Endothelial cell of umbilical vein (primary cell): ENCODE measurements around the gene ASB6. TPM values are rescaled to one million over a fixed set of nuclear protein-coding genes. Genes with fewer than 3 reads are reported as not detected.

ENCODE experiments used
- BruUV-seq: library from RNA; stranded (reverse); fragments of 400-500 nt; replicated peaks from 2 replicates; lab custom pipeline; 2021; lab: Mats Ljungman, UMichigan
- CTCF ChIA-PET: fragments of 300-600, 350-600 bp; sonication (Branson Sonifier 250); formaldehyde crosslinking; loops from one replicate; lab custom pipeline; 2021; ENCODE audit warnings: antibody characterized with exemption, inconsistent platforms; lab: Charles Lee
- POLR2A ChIA-PET: fragments of 300-600, 350-600 bp; sonication (Branson Sonifier 250); formaldehyde crosslinking; loops from one replicate; lab custom pipeline; 2021; ENCODE audit warnings: antibody characterized with exemption, inconsistent platforms; lab: Charles Lee
- DNase-seq: peaks from one replicate; pipeline ENCODE4 v3.0.0-alpha.2; 2011; ENCODE audit warnings: low read depth, low spot score
- FAIRE-seq: peaks from 2 replicates; lab custom pipeline; 2011; peaks lifted over from hg19 to GRCh38; lab: Jason Lieb, UNC
- H2AFZ ChIP-seq: 2 replicates; pipeline ENCODE4 v1.6.0; 2012; ENCODE audit warnings: low read depth, low read length, control low read depth, inconsistent platforms
- H3K27ac ChIP-seq: 2 replicates; pipeline ENCODE4 v1.5.1; 2011; ENCODE audit warnings: low read depth, mild to moderate bottlenecking, control low read depth, low read length, moderate library complexity; ENCODE audit not compliant: insufficient read depth
- H3K27me3 ChIP-seq, 2 experiments: 2 replicates each; pipeline versions ENCODE4 v1.6.0 to v1.6.1; 2011; ENCODE audit warnings: low read length in 2 of 2, mixed read lengths in 1 of 2; ENCODE audit not compliant: control insufficient read depth in 2 of 2, insufficient read depth in 2 of 2
- H3K36me3 ChIP-seq, 2 experiments: 2 replicates in 1 of 2; 3 replicates in 1 of 2; pipeline ENCODE4 v1.5.1; 2011; ENCODE audit warnings: low read length in 2 of 2, mild to moderate bottlenecking in 1 of 2, moderate library complexity in 1 of 2; ENCODE audit not compliant: control insufficient read depth in 2 of 2, insufficient read depth in 2 of 2; ENCODE audit errors: extremely low read depth in 1 of 2
- H3K4me1 ChIP-seq: 3 replicates; pipeline ENCODE4 v1.5.1; 2011; ENCODE audit warnings: mild to moderate bottlenecking, low read length; ENCODE audit not compliant: control insufficient read depth, insufficient read depth; ENCODE audit errors: extremely low read depth
- H3K4me2 ChIP-seq: 2 replicates; pipeline ENCODE4 v1.6.1; 2011; ENCODE audit warnings: low read length, control low read depth, mixed read lengths; ENCODE audit not compliant: insufficient read depth
- H3K4me3 ChIP-seq, 3 experiments: fragments of 200-600 bp in 1 of 3; sonication (generic), shearing (Covaris generic) in 1 of 3; replicated peaks in 1 of 3; 2 replicates each; pipeline ENCODE4 v1.5.1; 2011 to 2016; ENCODE audit warnings: control low read depth in 3 of 3, low read length in 3 of 3, mild to moderate bottlenecking in 2 of 3, inconsistent platforms in 1 of 3, low read depth in 1 of 3, moderate library complexity in 1 of 3; ENCODE audit not compliant: insufficient read depth in 1 of 3
- H3K79me2 ChIP-seq: 2 replicates; pipeline ENCODE4 v1.6.0; 2012; ENCODE audit warnings: low read length, inconsistent platforms; ENCODE audit not compliant: control insufficient read depth, insufficient read depth
- H3K9ac ChIP-seq: replicated peaks from 2 replicates; pipeline ENCODE3; 2011; ENCODE audit warnings: low read length, control low read depth; ENCODE audit not compliant: insufficient read depth; ENCODE audit errors: extremely low read depth
- H3K9me1 ChIP-seq: replicated peaks from 3 replicates; pipeline ENCODE4 v1.6.0; 2011; ENCODE audit warnings: mild to moderate bottlenecking, low read length; ENCODE audit not compliant: control insufficient read depth, insufficient read depth; ENCODE audit errors: extremely low read depth
- H3K9me3 ChIP-seq: replicated peaks from 2 replicates; pipeline ENCODE4 v1.5.1; 2012; ENCODE audit warnings: low read length, inconsistent platforms; ENCODE audit not compliant: control insufficient read depth, insufficient read depth
- H4K20me1 ChIP-seq: replicated peaks from 2 replicates; pipeline ENCODE3; 2011; ENCODE audit warnings: mild to moderate bottlenecking, low read length; ENCODE audit not compliant: control insufficient read depth, insufficient read depth; ENCODE audit errors: extremely low read depth
- CTCF ChIP-seq, 2 donors: IDR thresholded peaks; 1 replicate in 1 of 2; 2 replicates in 1 of 2; pipeline ENCODE4 v1.5.1; 2011; ENCODE audit warnings: low read length in 2 of 2, mild to moderate bottlenecking in 2 of 2, moderate library complexity in 2 of 2, control low read depth in 1 of 2, inconsistent platforms in 1 of 2, low read depth in 1 of 2; ENCODE audit not compliant: insufficient read depth in 1 of 2; ENCODE audit errors: extremely low read depth in 1 of 2
- GATA2 ChIP-seq: IDR thresholded peaks from 2 replicates; pipeline ENCODE4 v1.7.0; 2011; ENCODE audit warnings: low read depth, mild to moderate bottlenecking, moderate library complexity, mixed read lengths, low read length; ENCODE audit not compliant: insufficient read length, insufficient read depth
- MAX ChIP-seq: IDR thresholded peaks from 2 replicates; pipeline ENCODE4 v1.6.1; 2011; ENCODE audit not compliant: insufficient read depth, insufficient read length
- POLR2A ChIP-seq: IDR thresholded peaks from 2 replicates; pipeline ENCODE4 v1.6.1; 2012; ENCODE audit warnings: low read depth, mild to moderate bottlenecking, control low read depth, low read length
- POLR2AphosphoS5 ChIP-seq: IDR thresholded peaks from 2 replicates; pipeline ENCODE4 v1.6.1; 2012; ENCODE audit warnings: low read depth, mild to moderate bottlenecking, control low read depth, low read length, moderate library complexity; ENCODE audit not compliant: insufficient read depth
- dilution Hi-C: fragments of 300-500 bp; cut with MboI; formaldehyde crosslinking; loops from one replicate; pipeline ENCODE4 v1.15.0; 2019; ENCODE audit warnings: low sequenced_read_pairs; ENCODE audit not compliant: extremely low pct_ligation_motif_present
- intact Hi-C: fragments of 100-400 bp; cut with micrococcal nuclease; formaldehyde crosslinking; loops from one replicate; pipeline ENCODE4 v1.10.0; 2022
- polyA plus RNA-seq, 4 experiments: library from polyadenylated mRNA; depleted of rRNA in 3 of 4; stranded (reverse) in 3 of 4; unstranded in 1 of 4; fragments of >200 nt; gene quantifications; 2 replicates each; pipeline versions ENCODE4 v1.2.1 to v1.2.3, GENCODE V29; 2011 to 2012; ENCODE audit warnings: missing spikeins in 1 of 4
- total RNA-seq: library from RNA; stranded (reverse); gene quantifications from 2 replicates; pipeline ENCODE4 v1.2.3, GENCODE V29; 2021

The ASB6 gene
- total and polyA plus RNA-seq, 2 donors (not counting 3 experiments of a cell fraction or from before 2014, with no cell fraction given), result 20.3 to 23.8 TPM

GRCh38 chr9:129666575-129666974 is 24.6 kb upstream of the ASB6 start:
- Histone ChIP-seq H3K9me3 (no peaks in the 10 kb centered on the region), H2AFZ (no peak overlapping the region), H3K9ac (no peak overlapping the region), H3K27me3 (peaks cover 4 to 11% of the 10 kb centered on the region in 2 experiments), H3K9me1 (no peaks in the 10 kb centered on the region), H3K4me1 (no peaks in the 10 kb centered on the region), H3K4me3 (no peak overlapping the region), H3K79me2 (no peaks in the 10 kb centered on the region), H4K20me1 (no peaks in the 10 kb centered on the region), H3K4me2 (no peak overlapping the region), H3K36me3 (no peaks in the 10 kb centered on the region), H3K27ac (no peak overlapping the region)
- intact Hi-C loops (no loop called here), dilution Hi-C loops (no loop called here)
- TF ChIP-seq GATA2, result no peak
- TF ChIP-seq CTCF (IDR thresholded peaks at IDR 0.05; ENCODE audit: extremely low read depth in 1 of 2, insufficient read depth in 1 of 2, low read depth in 1 of 2, low read length in 2 of 2), result no peak
- TF ChIP-seq MAX, result no peak
- no peak for TF ChIP-seq POLR2A
- no peak for TF ChIP-seq POLR2AphosphoS5
- no TSS peak for BruUV-seq
- FAIRE-seq (no peak), DNase-seq (no peak)
- POLR2A ChIA-PET, result no interaction called here
- CTCF ChIA-PET, result interaction anchor here (0.7 kb wide), 1 partner anchor 129 kb away, joined by 4 read pairs; no protein-coding TSS in a partner anchor
